GM23248 (cell line): Measurements from ENCODE around the gene ZMIZ1.

Source experiments
- EZH2 ChIP-seq: fragments of 200-600 bp; sonication (generic); IDR thresholded peaks from 2 replicates; pipeline ENCODE4 v1.6.1; 2018; ENCODE audit warnings: antibody characterized with exemption, mild to moderate bottlenecking; ENCODE audit not compliant: insufficient read depth, poor library complexity, severe bottlenecking
- EZH2phosphoT487 ChIP-seq: fragments of 200-600 bp; sonication (generic); IDR thresholded peaks from 2 replicates; pipeline ENCODE4 v1.6.1; 2018; ENCODE audit warnings: antibody characterized with exemption, moderate library complexity, mild to moderate bottlenecking, low read depth; ENCODE audit not compliant: insufficient read depth

- TF ChIP-seq EZH2 (no peak), EZH2phosphoT487 (no peak)
These were observed 285.0 kb downstream of the ZMIZ1 start for GRCh38 chr10:79353726-79354125.
